ENCODE results near the gene SAC3D1. TPM values are rescaled to one million over a fixed set of nuclear protein-coding genes. Genes with fewer than 3 reads are reported as not detected.

SAC3D1 gene
- polyA plus RNA-seq, 3 donors: 4.4 to 14.1 (median 6.7) TPM

- Histone ChIP-seq H3K4me3 (replicated peaks in 1 of 3; ENCODE audit: low read depth in 2 of 3, low read length in 3 of 3) (no peak overlapping the region), H2AFZ (ENCODE audit: insufficient read depth, low read depth, low read length, poor library complexity, severe bottlenecking) (no peak overlapping the region), H3K27ac (ENCODE audit: low read depth in 1 of 2, low read length in 2 of 2) (no peak overlapping the region), H3K4me2 (replicated peaks; ENCODE audit: extremely low read depth, low read length, poor library complexity, severe bottlenecking) (no peak overlapping the region), H3K27me3 (ENCODE audit: control insufficient read depth in 2 of 2, insufficient read depth in 2 of 2, low read length in 2 of 2) (peaks cover 0 to 3% of the 10 kb centered on the region in 2 donors), H3K4me1 (ENCODE audit: control insufficient read depth in 1 of 2, insufficient read depth in 2 of 2, low read length in 2 of 2) (peaks cover 50 to 65% of the 10 kb centered on the region in 2 donors), H3K9me3 (replicated peaks in 1 of 2; ENCODE audit: control insufficient read depth in 1 of 2, insufficient read depth in 1 of 2, low read length in 2 of 2) (no peaks in the 10 kb centered on the region), H3K79me2 (ENCODE audit: insufficient read depth, low read length) (peaks cover 29% of the 10 kb centered on the region), H3K36me3 (replicated peaks in 1 of 2; ENCODE audit: control insufficient read depth in 1 of 2, insufficient read depth in 2 of 2, low read length in 2 of 2) (peaks cover 3 to 10% of the 10 kb centered on the region in 2 donors), H3K9ac (ENCODE audit: insufficient read depth, low read length, poor library complexity, severe bottlenecking) (no peak overlapping the region), H4K20me1 (ENCODE audit: insufficient read depth, low read length) (peaks cover 4% of the 10 kb centered on the region)
- Mint-ChIP-seq H3K4me3 (no peak overlapping the region), H3K27ac (no peak overlapping the region), H3K36me3 (peaks cover 0 to 14% of the 10 kb centered on the region in 2 donors), H3K27me3 (ENCODE audit: low read depth in 3 of 3) (peaks cover 0 to 10% (median 2%) of the 10 kb centered on the region in 3 donors), H3K9me3 (no peaks in the 10 kb centered on the region), H3K4me1 (peaks cover 49% of the 10 kb centered on the region)
- TF ChIP-seq CTCF (IDR thresholded peaks at IDR 0.05): no peak
- WGBS (ENCODE audit: insufficient coverage): 83% methylated on average over 7 of the region's 7 CpGs
- no peak for DNase-seq
- intact Hi-C loops (cut with micrococcal nuclease): no loop called here
Observed at GRCh38 chr11:65045728-65046127, 4.7 kb downstream of the SAC3D1 start.

- Mint-ChIP-seq H3K27me3 (ENCODE audit: low read depth in 3 of 3) (peaks cover 0 to 10% (median 3%) of the 10 kb centered on the region in 3 donors), H3K27ac (peak overlapping the region in 2 of 7 donors; percentile 67 to 68), H3K9me3 (no peaks in the 10 kb centered on the region), H3K4me3 (peak overlapping the region; percentile 88 to 94), H3K36me3 (peaks cover 0 to 14% of the 10 kb centered on the region in 2 donors), H3K4me1 (peaks cover 37% of the 10 kb centered on the region)
- no peak overlapping the region for H3K27ac ChIP-seq (ENCODE audit: low read depth in 1 of 2, low read length in 2 of 2)
- TF ChIP-seq CTCF (IDR thresholded peaks at IDR 0.05): no peak
- H4K20me1 ChIP-seq (ENCODE audit: insufficient read depth, low read length): peaks cover 4% of the 10 kb centered on the region
- peaks cover 0 to 3% of the 10 kb centered on the region in 2 donors for H3K27me3 ChIP-seq (ENCODE audit: control insufficient read depth in 2 of 2, insufficient read depth in 2 of 2, low read length in 2 of 2)
- peaks cover 38 to 47% of the 10 kb centered on the region in 2 donors for H3K4me1 ChIP-seq (ENCODE audit: control insufficient read depth in 1 of 2, insufficient read depth in 2 of 2, low read length in 2 of 2)
- peak overlapping the region; percentile 95 for H2AFZ ChIP-seq (ENCODE audit: insufficient read depth, low read depth, low read length, poor library complexity, severe bottlenecking)
- H3K4me3 ChIP-seq (replicated peaks in 1 of 3; ENCODE audit: low read depth in 2 of 3, low read length in 3 of 3): peak overlapping the region; percentile 36 to 74 (median 60)
- WGBS (ENCODE audit: insufficient coverage): 16% methylated on average over 38 of the region's 56 CpGs
- H3K36me3 ChIP-seq (replicated peaks in 1 of 2; ENCODE audit: control insufficient read depth in 1 of 2, insufficient read depth in 2 of 2, low read length in 2 of 2): peaks cover 3 to 10% of the 10 kb centered on the region in 2 donors
- intact Hi-C loops (cut with micrococcal nuclease): no loop called here
- peaks cover 21% of the 10 kb centered on the region for H3K79me2 ChIP-seq (ENCODE audit: insufficient read depth, low read length)
- peak overlapping the region; percentile 56 for H3K9ac ChIP-seq (ENCODE audit: insufficient read depth, low read length, poor library complexity, severe bottlenecking)
- no peak for DNase-seq
- no peaks in the 10 kb centered on the region for H3K9me3 ChIP-seq (replicated peaks in 1 of 2; ENCODE audit: control insufficient read depth in 1 of 2, insufficient read depth in 1 of 2, low read length in 2 of 2)
- H3K4me2 ChIP-seq (replicated peaks; ENCODE audit: extremely low read depth, low read length, poor library complexity, severe bottlenecking): peak overlapping the region; percentile 81
Observed at GRCh38 chr11:65047581-65048422, 6.8 kb downstream of the SAC3D1 start.
